Activated B cell treated with CpG ODN at 0.5 μM for 24 hours (primary cell): ENCODE data around the gene TRIM3. TPM values are rescaled to one million over a fixed set of nuclear protein-coding genes. Genes with fewer than 3 reads are reported as not detected.

ENCODE experiments used
- ATAC-seq: fragments of 200-7000 bp; cut with Tn5 transposase; one replicate; pipeline ENCODE4 v1.10.0; 2021; ENCODE audit warnings: low read depth, mild to moderate bottlenecking, moderate library complexity
- CTCF ChIA-PET: fragments of 350-600 bp; sonication (Branson Sonifier 250); formaldehyde crosslinking; loops from one replicate; lab custom pipeline; 2021; ENCODE audit warnings: antibody characterized with exemption; lab: Charles Lee
- POLR2A ChIA-PET: fragments of 350-600 bp; sonication (Branson Sonifier 250); formaldehyde crosslinking; loops from one replicate; lab custom pipeline; 2021; ENCODE audit warnings: antibody characterized with exemption; lab: Charles Lee
- DNase-seq: peaks from one replicate; pipeline ENCODE4 v3.0.0; 2022
- H3K27ac Mint-ChIP-seq: one replicate; pipeline ENCODE4 v1.8.0; 2020; ENCODE audit warnings: mixed read lengths
- H3K27me3 Mint-ChIP-seq: one replicate; pipeline ENCODE4 v1.8.0; 2021; ENCODE audit warnings: mixed read lengths
- H3K36me3 Mint-ChIP-seq: one replicate; pipeline ENCODE4 v1.8.0; 2021; ENCODE audit warnings: low read depth, mixed read lengths
- H3K4me1 Mint-ChIP-seq: one replicate; pipeline ENCODE4 v1.8.0; 2021; ENCODE audit warnings: mixed read lengths
- H3K4me3 Mint-ChIP-seq: one replicate; pipeline ENCODE4 v1.8.0; 2020; ENCODE audit warnings: mild to moderate bottlenecking, mixed read lengths
- H3K9me3 Mint-ChIP-seq: one replicate; pipeline ENCODE4 v1.8.0; 2020; ENCODE audit warnings: mixed read lengths
- intact Hi-C: fragments of 100-400 bp; cut with micrococcal nuclease; formaldehyde crosslinking; loops from one replicate; pipeline ENCODE4 v1.15.1; 2024
- total RNA-seq: library from RNA; stranded (reverse); gene quantifications from 2 replicates; pipeline ENCODE4 v1.2.3, GENCODE V29; 2022
- TF ChIP-seq, protein P1 (sequence below): fragments of 200-600 bp; IDR thresholded peaks from one replicate; pipeline ENCODE4 v1.8.0; 2022; ENCODE audit warnings: antibody characterized with exemption, mild to moderate bottlenecking

TRIM3 gene
- total RNA-seq, 1 donor from 2014 or later = 8.3 TPM

GRCh38 chr11:6437993-6438392, 35.7 kb downstream of the TRIM3 start:
- Mint-ChIP-seq H3K27ac (no peak overlapping the region), H3K9me3 (no peaks in the 10 kb centered on the region), H3K4me3 (no peak overlapping the region), H3K36me3 (no peaks in the 10 kb centered on the region), H3K27me3 (no peaks in the 10 kb centered on the region), H3K4me1 (peaks cover 3% of the 10 kb centered on the region)
- POLR2A ChIA-PET = no interaction called here
- intact Hi-C loops = no loop called here
- CTCF ChIA-PET = interaction anchor here (2.6 kb wide), 1 partner anchor 59 kb away, joined by 17 read pairs; no protein-coding TSS in a partner anchor
- TF ChIP-seq, protein P1, sequence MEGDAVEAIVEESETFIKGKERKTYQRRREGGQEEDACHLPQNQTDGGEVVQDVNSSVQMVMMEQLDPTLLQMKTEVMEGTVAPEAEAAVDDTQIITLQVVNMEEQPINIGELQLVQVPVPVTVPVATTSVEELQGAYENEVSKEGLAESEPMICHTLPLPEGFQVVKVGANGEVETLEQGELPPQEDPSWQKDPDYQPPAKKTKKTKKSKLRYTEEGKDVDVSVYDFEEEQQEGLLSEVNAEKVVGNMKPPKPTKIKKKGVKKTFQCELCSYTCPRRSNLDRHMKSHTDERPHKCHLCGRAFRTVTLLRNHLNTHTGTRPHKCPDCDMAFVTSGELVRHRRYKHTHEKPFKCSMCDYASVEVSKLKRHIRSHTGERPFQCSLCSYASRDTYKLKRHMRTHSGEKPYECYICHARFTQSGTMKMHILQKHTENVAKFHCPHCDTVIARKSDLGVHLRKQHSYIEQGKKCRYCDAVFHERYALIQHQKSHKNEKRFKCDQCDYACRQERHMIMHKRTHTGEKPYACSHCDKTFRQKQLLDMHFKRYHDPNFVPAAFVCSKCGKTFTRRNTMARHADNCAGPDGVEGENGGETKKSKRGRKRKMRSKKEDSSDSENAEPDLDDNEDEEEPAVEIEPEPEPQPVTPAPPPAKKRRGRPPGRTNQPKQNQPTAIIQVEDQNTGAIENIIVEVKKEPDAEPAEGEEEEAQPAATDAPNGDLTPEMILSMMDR = no peak
- ATAC-seq (no peak), DNase-seq (no peak)

GRCh38 chr11:6437423-6437822, 36.3 kb downstream of the TRIM3 start:
- DNase-seq = no peak
- intact Hi-C loops = no loop called here
- POLR2A ChIA-PET = no interaction called here
- no peak for ATAC-seq
- H3K4me3 Mint-ChIP-seq = no peak overlapping the region
- no peak overlapping the region for H3K27ac Mint-ChIP-seq
- no peaks in the 10 kb centered on the region for H3K9me3 Mint-ChIP-seq
- CTCF ChIA-PET = interaction anchor here (2.6 kb wide), 1 partner anchor 58 kb away, joined by 17 read pairs; no protein-coding TSS in a partner anchor
- H3K36me3 Mint-ChIP-seq = no peaks in the 10 kb centered on the region
- H3K27me3 Mint-ChIP-seq = no peaks in the 10 kb centered on the region
- TF ChIP-seq, protein P1 = no peak
- peaks cover 3% of the 10 kb centered on the region for H3K4me1 Mint-ChIP-seq

DNA sequence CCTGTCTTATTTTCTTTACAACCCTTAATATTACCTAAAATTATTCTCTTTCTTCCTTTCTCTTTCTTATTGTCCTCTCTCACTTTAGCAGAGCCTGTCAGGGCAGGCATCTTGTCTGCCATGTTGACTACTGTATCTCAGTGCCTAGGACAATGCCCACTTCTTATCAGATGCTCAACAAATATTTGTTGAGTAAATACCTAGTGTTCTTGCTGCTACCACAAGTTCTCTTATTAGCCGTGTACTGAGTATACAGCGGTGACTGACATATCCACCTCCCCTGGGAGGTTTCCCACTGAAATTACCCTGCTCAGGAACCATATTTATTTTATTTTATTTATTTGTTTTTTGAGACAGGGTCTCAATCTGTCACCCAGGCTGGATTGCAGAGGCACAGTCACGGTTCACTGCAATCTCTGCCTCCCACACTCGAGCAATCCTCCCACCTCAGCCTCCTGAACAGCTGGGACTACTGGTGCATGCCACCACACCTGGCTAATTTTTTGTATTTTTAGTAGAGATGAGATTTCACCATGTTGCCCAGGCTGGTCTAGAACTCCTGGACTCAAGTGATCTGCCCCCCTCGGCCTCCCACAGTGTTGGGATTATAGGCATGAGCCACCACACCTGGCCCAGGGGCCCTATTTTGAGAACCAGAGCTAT, 39.6 kb downstream of the TRIM3 start:
- Mint-ChIP-seq H3K9me3 (no peaks in the 10 kb centered on the region), H3K4me3 (no peak overlapping the region), H3K27me3 (no peaks in the 10 kb centered on the region), H3K4me1 (peaks cover 3% of the 10 kb centered on the region), H3K36me3 (no peaks in the 10 kb centered on the region), H3K27ac (no peak overlapping the region)
- DNase-seq (no peak), ATAC-seq (no peak)
- ChIA-PET CTCF (interaction anchor here (1.4 kb wide), 1 partner anchor 10 kb away, joined by 3 read pairs; no protein-coding TSS in a partner anchor), POLR2A (no interaction called here)
- intact Hi-C loops = no loop called here
- TF ChIP-seq, protein P1 = no peak

- H3K36me3 Mint-ChIP-seq = no peaks in the 10 kb centered on the region
- H3K27ac Mint-ChIP-seq = no peak overlapping the region
- CTCF ChIA-PET = interaction anchor here (1.2 kb wide), 1 partner anchor 12 kb away, joined by 4 read pairs; no protein-coding TSS in a partner anchor
- no peaks in the 10 kb centered on the region for H3K27me3 Mint-ChIP-seq
- ATAC-seq (no peak), DNase-seq (no peak)
- no peak overlapping the region for H3K4me3 Mint-ChIP-seq
- H3K9me3 Mint-ChIP-seq = no peaks in the 10 kb centered on the region
- intact Hi-C loops = no loop called here
- TF ChIP-seq, protein P1 = no peak
- peaks cover 3% of the 10 kb centered on the region for H3K4me1 Mint-ChIP-seq
- POLR2A ChIA-PET = no interaction called here
These were observed 41.9 kb downstream of the TRIM3 start for GRCh38 chr11:6431861-6432260.

- intact Hi-C loops = no loop called here
- H3K36me3 Mint-ChIP-seq = no peaks in the 10 kb centered on the region
- H3K9me3 Mint-ChIP-seq = no peaks in the 10 kb centered on the region
- ATAC-seq = no peak
- ChIA-PET POLR2A (no interaction called here), CTCF (interaction anchor here (0.6 to 1.4 kb wide), 2 partner anchors 16 to 104 kb away, joined by 3 to 4 read pairs; no protein-coding TSS in a partner anchor)
- H3K27me3 Mint-ChIP-seq = peaks cover 26% of the 10 kb centered on the region
- H3K27ac Mint-ChIP-seq = no peak overlapping the region
- TF ChIP-seq, protein P1 = no peak
- no peak for DNase-seq
- H3K4me1 Mint-ChIP-seq = no peaks in the 10 kb centered on the region
- H3K4me3 Mint-ChIP-seq = no peak overlapping the region
These were observed 46.2 kb downstream of the TRIM3 start for GRCh38 chr11:6427516-6427915.
